Measurements from ENCODE around the gene WNK1.
A peak's percentile ranks its signal among the peaks of the same experiment; 100 is the strongest.

Gene WNK1

DNA sequence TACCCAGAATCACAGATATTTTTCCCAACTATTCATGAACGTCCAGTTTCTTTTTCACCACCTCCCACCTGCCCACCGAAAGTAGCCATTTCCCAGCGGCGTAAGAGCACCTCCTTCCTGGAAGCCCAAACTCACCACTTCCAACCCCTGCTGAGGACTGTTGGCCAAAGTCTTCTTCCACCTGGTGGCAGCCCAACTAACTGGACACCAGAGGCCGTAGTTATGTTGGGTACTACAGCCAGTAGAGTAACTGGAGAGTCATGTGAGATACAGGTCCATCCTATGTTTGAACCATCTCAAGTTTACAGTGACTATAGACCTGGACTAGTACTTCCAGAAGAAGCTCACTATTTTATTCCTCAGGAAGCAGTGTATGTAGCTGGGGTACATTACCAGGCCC lies 115.5 kb downstream of the WNK1 start (continued):
- TF ChIP-seq, protein P1, sequence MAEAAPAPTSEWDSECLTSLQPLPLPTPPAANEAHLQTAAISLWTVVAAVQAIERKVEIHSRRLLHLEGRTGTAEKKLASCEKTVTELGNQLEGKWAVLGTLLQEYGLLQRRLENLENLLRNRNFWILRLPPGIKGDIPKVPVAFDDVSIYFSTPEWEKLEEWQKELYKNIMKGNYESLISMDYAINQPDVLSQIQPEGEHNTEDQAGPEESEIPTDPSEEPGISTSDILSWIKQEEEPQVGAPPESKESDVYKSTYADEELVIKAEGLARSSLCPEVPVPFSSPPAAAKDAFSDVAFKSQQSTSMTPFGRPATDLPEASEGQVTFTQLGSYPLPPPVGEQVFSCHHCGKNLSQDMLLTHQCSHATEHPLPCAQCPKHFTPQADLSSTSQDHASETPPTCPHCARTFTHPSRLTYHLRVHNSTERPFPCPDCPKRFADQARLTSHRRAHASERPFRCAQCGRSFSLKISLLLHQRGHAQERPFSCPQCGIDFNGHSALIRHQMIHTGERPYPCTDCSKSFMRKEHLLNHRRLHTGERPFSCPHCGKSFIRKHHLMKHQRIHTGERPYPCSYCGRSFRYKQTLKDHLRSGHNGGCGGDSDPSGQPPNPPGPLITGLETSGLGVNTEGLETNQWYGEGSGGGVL (tag by site-specific recombination; IDR thresholded peaks at IDR 0.05) = no peak
- TF ChIP-seq ZNF354C (tag by site-specific recombination; IDR thresholded peaks at IDR 0.05; ENCODE audit: borderline replicate concordance, low read depth) (no peak), ZNF510 (tag by site-specific recombination; IDR thresholded peaks at IDR 0.05; ENCODE audit: insufficient replicate concordance) (no peak), YY2 (tag by site-specific recombination; IDR thresholded peaks at IDR 0.05) (no peak), FEZF1 (tag by site-specific recombination; IDR thresholded peaks at IDR 0.05) (no peak), ZNF707 (tag by site-specific recombination; IDR thresholded peaks at IDR 0.05) (no peak)
- TF ChIP-seq, protein P2, sequence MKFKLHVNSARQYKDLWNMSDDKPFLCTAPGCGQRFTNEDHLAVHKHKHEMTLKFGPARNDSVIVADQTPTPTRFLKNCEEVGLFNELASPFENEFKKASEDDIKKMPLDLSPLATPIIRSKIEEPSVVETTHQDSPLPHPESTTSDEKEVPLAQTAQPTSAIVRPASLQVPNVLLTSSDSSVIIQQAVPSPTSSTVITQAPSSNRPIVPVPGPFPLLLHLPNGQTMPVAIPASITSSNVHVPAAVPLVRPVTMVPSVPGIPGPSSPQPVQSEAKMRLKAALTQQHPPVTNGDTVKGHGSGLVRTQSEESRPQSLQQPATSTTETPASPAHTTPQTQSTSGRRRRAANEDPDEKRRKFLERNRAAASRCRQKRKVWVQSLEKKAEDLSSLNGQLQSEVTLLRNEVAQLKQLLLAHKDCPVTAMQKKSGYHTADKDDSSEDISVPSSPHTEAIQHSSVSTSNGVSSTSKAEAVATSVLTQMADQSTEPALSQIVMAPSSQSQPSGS (tag by site-specific recombination; IDR thresholded peaks at IDR 0.05; ENCODE audit: low read depth) = no peak
- TF ChIP-seq, protein P3, sequence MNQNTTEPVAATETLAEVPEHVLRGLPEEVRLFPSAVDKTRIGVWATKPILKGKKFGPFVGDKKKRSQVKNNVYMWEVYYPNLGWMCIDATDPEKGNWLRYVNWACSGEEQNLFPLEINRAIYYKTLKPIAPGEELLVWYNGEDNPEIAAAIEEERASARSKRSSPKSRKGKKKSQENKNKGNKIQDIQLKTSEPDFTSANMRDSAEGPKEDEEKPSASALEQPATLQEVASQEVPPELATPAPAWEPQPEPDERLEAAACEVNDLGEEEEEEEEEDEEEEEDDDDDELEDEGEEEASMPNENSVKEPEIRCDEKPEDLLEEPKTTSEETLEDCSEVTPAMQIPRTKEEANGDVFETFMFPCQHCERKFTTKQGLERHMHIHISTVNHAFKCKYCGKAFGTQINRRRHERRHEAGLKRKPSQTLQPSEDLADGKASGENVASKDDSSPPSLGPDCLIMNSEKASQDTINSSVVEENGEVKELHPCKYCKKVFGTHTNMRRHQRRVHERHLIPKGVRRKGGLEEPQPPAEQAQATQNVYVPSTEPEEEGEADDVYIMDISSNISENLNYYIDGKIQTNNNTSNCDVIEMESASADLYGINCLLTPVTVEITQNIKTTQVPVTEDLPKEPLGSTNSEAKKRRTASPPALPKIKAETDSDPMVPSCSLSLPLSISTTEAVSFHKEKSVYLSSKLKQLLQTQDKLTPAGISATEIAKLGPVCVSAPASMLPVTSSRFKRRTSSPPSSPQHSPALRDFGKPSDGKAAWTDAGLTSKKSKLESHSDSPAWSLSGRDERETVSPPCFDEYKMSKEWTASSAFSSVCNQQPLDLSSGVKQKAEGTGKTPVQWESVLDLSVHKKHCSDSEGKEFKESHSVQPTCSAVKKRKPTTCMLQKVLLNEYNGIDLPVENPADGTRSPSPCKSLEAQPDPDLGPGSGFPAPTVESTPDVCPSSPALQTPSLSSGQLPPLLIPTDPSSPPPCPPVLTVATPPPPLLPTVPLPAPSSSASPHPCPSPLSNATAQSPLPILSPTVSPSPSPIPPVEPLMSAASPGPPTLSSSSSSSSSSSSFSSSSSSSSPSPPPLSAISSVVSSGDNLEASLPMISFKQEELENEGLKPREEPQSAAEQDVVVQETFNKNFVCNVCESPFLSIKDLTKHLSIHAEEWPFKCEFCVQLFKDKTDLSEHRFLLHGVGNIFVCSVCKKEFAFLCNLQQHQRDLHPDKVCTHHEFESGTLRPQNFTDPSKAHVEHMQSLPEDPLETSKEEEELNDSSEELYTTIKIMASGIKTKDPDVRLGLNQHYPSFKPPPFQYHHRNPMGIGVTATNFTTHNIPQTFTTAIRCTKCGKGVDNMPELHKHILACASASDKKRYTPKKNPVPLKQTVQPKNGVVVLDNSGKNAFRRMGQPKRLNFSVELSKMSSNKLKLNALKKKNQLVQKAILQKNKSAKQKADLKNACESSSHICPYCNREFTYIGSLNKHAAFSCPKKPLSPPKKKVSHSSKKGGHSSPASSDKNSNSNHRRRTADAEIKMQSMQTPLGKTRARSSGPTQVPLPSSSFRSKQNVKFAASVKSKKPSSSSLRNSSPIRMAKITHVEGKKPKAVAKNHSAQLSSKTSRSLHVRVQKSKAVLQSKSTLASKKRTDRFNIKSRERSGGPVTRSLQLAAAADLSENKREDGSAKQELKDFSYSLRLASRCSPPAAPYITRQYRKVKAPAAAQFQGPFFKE (tag by site-specific recombination; IDR thresholded peaks at IDR 0.05; ENCODE audit: borderline replicate concordance) = no peak

DNA sequence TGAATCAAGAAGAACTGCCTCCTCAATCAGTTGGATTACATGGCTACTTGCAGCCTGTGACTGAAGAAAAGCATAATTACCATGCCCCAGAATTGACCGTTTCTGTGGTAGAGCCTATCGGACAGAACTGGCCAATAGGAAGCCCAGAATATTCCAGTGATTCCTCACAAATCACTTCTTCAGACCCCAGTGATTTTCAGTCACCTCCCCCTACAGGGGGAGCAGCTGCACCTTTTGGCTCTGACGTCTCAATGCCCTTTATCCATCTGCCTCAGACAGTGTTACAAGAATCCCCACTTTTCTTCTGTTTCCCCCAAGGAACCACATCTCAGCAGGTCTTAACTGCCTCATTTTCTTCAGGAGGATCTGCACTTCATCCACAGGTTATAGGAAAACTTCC lies 116.3 kb downstream of the WNK1 start:
- Histone ChIP-seq H3K36me3 (ENCODE audit: control insufficient read depth in 2 of 2, insufficient read depth in 1 of 2, low read length in 2 of 2) (peaks cover 58 to 68% of the 10 kb centered on the region in 2 experiments), H3K27ac (ENCODE audit: extremely low read depth, low read depth, low read length) (no peak overlapping the region), H3K4me1 (ENCODE audit: control insufficient read depth, insufficient read depth, low read length) (no peaks in the 10 kb centered on the region), H3K9me3 (ENCODE audit: control insufficient read depth, insufficient read depth, low read depth, low read length) (no peaks in the 10 kb centered on the region), H3K4me3 (ENCODE audit: low read depth, low read length) (no peak overlapping the region)
- TF ChIP-seq HOXC10 (CRISPR knock-in tag; IDR thresholded peaks at IDR 0.05) (no peak), ZBTB20 (tag by site-specific recombination; IDR thresholded peaks at IDR 0.05) (no peak)
- TF ChIP-seq, protein P4, sequence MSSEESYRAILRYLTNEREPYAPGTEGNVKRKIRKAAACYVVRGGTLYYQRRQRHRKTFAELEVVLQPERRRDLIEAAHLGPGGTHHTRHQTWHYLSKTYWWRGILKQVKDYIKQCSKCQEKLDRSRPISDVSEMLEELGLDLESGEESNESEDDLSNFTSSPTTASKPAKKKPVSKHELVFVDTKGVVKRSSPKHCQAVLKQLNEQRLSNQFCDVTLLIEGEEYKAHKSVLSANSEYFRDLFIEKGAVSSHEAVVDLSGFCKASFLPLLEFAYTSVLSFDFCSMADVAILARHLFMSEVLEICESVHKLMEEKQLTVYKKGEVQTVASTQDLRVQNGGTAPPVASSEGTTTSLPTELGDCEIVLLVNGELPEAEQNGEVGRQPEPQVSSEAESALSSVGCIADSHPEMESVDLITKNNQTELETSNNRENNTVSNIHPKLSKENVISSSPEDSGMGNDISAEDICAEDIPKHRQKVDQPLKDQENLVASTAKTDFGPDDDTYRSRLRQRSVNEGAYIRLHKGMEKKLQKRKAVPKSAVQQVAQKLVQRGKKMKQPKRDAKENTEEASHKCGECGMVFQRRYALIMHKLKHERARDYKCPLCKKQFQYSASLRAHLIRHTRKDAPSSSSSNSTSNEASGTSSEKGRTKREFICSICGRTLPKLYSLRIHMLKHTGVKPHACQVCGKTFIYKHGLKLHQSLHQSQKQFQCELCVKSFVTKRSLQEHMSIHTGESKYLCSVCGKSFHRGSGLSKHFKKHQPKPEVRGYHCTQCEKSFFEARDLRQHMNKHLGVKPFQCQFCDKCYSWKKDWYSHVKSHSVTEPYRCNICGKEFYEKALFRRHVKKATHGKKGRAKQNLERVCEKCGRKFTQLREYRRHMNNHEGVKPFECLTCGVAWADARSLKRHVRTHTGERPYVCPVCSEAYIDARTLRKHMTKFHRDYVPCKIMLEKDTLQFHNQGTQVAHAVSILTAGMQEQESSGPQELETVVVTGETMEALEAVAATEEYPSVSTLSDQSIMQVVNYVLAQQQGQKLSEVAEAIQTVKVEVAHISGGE (tag by site-specific recombination; conservative IDR thresholded peaks at IDR 0.05; ENCODE audit: low read depth) = no peak
- TF ChIP-seq, protein P5, sequence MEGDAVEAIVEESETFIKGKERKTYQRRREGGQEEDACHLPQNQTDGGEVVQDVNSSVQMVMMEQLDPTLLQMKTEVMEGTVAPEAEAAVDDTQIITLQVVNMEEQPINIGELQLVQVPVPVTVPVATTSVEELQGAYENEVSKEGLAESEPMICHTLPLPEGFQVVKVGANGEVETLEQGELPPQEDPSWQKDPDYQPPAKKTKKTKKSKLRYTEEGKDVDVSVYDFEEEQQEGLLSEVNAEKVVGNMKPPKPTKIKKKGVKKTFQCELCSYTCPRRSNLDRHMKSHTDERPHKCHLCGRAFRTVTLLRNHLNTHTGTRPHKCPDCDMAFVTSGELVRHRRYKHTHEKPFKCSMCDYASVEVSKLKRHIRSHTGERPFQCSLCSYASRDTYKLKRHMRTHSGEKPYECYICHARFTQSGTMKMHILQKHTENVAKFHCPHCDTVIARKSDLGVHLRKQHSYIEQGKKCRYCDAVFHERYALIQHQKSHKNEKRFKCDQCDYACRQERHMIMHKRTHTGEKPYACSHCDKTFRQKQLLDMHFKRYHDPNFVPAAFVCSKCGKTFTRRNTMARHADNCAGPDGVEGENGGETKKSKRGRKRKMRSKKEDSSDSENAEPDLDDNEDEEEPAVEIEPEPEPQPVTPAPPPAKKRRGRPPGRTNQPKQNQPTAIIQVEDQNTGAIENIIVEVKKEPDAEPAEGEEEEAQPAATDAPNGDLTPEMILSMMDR (tag by site-specific recombination; IDR thresholded peaks at IDR 0.05) = 0 out of 2 replicates have a peak, but pooled peaks have one; percentile 8
- POLR2A ChIA-PET = interaction anchor here (1.0 kb wide), 1 partner anchor 80 kb away, joined by 4 read pairs; the partner anchor contains the start of gene RAD52
- CTCF ChIA-PET = interaction anchor here (1.9 kb wide), 1 partner anchor 12 kb away, joined by 6 read pairs; no protein-coding TSS in a partner anchor

All from HEK293 (cell line).